HG03103 (cell line): ENCODE measurements around the gene CYP27B1.
"Not testable (repeated sequence)": the region's sequence is repeated elsewhere in the genome, so short reads cannot be mapped to it uniquely, and the experiment has no call there.

ENCODE experiments used
- ATAC-seq: cut with Tn5 transposase; IDR thresholded peaks from one replicate; pipeline ENCODE4 v1.9.1; 2021; ENCODE audit warnings: low read depth; ENCODE audit not compliant: unreplicated experiment

The CYP27B1 gene

DNA sequence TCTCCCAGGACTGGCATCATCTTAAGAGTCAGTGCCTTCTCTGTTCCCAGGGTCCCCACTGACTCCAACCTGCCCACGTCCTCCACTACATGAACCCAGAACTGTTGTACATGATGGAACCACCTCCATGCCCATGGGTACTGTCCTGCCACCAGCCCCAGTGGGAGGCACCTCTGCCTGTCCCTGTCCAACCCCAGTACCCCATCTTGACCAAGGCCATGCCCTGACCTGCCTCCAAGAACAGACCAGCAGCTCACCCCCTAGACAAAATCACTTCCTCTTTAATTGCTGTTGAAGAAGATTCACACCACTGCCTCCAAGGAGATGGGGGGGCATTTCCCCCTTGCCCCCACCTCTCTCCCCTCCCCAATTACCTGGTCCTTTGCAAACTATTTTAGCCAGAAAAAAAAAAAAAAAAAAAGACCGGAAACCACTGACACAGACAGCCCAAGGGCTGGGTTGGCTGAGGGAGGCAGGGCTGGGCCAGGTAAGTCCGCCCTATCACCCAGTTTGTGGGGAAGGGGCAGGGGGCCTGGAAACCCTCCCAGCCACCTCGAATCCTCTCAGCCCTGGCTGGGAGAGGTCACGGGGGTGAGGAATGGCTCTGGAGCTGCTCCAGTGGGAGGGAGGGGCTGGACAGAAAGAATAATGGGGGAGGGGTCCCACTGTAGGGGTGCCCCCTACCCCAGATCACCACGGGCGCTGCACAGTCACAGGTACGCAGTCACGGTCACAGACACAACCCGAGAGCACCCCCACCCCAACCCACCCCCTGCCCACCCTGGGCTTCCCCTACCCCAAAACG, 41.7 kb downstream of the CYP27B1 start:
- ATAC-seq, result no peak

DNA sequence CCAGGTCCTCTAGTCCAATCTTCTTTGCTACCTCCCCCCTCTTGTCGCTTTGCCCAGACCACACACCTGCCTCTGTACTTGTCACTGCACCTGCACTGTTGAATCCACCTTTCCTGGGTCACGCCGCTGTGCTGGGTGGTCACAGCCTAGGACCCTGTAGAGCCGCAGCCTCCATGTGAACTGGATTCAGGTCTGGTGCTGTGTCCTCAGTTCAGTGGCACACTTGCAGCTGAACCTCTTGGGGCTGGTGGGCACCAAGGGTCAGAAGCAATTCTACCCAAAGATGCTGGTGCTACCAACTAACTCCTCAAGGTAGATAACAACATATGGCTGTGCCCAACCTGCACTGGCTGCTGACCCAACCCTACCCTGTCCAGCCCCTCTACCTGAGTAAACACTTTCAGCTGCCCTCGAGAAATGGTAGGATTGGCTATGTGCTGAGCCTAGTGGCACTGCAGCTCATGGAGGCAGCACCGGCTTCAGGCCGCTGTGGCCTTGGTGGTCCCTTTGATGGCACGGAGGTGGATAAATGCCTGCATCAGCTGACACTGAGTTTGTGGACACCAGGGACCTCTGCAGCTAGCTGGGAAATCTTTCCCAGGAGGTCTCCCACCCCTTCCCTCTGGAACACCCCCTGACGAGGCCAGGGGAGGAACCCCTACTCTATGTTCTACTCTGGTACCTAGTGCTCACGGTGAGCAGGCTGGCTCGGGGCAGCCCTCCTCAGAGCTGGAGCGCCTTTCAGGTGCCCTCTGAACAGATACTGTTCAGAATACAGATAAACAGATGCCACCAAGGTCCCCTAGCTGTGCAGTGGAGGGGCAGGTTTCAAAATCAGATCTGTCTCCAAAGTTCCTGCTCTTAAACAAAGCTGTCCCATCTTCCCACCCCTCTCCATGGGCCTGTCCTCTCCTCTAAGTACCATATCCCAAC, 42.6 kb downstream of the CYP27B1 start:
- no peak for ATAC-seq

DNA sequence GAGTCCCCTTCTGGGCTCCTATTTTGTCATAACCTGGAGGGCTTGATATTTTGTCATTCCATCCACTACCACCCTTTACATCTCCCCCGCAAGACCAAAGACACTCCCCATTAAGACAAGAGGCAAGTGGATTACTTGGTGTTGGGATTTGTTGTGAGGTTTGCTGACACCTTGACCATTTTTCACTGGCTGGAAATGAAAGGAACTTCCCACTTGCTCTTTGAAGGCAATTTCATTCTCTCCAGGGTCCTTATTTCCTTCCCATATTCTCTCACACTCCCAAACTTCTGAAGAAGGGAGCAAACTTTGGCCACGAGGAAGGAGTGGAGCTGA, 43.3 kb downstream of the CYP27B1 start:
- ATAC-seq, result no peak

DNA sequence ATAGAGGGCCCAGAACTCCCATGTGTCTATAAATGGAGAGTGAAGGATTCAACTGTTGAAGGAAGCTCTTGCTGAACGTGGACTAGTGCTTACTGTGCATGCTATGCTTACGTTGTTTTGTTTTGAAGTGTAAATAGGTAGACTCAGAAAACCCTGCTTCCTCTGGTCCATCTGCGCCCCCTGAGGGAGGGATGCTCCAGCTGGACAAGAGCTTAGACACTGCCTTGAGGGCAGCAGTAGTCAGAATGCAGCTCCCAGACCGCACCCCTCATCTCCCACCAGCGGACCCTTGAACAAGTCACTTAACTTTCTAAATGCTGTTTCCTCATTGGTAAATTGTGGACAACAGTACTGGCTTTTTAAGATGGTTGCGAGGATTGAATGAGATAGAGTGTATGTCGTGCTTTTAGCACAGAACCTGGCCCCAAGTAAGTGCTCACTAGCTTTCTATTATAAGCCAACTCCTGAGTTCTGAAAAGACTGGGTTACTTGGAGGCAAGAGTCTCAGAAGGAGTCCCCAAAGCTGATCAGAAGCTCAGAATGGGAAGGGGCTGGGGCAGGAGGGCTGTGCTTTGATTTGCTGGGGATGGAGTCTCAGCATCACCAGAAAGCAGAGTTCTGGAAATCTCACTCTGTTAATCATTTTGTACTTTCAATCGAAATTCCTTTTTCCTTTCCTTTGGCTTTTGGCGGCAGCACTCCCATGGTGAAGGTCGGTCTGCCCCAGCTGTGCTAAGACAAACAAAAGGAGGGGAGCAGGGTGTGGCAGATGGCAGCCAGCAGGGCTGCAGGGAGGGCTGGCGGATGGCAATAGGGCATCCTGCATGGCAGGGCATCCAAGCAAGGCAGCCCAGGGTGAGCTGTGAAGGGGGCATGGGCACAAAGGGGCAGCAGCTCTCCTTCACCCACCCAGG, 43.9 kb downstream of the CYP27B1 start:
- no peak for ATAC-seq

DNA sequence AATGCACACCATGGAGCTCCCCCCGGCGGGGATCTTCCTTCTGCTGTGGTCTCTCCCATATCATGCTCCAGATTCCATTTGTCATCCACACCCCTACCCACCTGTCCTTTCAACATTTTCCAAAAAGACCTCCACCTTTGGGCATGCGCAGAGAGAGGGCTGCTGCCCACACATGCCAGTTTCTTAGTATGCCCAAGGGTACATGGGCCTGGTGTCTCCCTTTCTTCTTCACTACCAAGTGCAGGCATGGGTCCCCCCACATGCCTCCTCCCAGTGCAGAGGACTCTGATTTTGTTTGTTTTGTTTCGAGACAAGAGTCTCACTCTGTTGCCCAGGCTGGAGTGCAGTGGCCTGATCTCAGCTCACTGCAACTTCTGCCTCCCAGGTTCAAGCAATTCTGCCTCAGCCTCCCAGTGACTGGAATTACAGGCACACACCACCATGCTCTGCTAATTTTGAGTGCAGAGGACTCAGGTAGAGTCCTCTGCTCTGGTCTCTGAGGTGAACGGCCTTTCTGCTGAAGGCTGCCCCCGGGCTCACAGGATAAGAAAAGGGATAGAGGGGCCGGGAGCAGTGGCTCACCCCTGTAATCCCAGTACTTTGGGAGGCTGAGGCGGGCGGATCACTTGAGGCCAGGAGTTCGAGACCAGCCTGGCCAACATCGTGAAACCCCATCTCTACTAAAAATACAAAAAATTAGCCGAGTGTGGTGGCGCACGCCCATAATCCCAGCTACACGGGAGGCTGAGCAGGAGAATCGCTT, 44.9 kb downstream of the CYP27B1 start:
- ATAC-seq, result not testable (repeated sequence)

DNA sequence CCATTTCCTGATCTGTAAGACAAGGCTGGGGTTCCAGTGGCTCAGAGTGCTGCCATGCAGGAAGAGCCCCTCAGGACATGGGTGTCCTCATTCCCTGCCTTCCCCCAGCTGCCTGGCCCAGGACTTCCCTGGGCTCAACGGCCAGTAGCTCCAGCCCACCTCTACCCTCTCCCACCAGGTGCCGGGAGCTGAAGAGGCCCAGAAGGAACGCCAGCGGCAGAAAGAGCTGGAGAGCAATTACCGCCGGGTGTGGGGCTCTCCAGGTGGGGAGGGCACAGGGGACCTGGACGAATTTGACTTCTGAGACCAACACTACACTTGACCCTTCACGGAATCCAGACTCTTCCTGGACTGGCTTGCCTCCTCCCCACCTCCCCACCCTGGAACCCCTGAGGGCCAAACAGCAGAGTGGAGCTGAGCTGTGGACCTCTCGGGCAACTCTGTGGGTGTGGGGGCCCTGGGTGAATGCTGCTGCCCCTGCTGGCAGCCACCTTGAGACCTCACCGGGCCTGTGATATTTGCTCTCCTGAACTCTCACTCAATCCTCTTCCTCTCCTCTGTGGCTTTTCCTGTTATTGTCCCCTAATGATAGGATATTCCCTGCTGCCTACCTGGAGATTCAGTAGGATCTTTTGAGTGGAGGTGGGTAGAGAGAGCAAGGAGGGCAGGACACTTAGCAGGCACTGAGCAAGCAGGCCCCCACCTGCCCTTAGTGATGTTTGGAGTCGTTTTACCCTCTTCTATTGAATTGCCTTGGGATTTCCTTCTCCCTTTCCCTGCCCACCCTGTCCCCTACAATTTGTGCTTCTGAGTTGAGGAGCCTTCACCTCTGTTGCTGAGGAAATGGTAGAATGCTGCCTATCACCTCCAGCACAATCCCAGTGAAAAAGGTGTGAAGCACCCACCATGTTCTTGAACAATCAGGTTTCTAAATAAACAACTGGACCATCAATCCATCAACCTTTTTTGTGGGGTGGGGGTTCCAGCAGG, 46.0 kb downstream of the CYP27B1 start:
- no peak for ATAC-seq

DNA sequence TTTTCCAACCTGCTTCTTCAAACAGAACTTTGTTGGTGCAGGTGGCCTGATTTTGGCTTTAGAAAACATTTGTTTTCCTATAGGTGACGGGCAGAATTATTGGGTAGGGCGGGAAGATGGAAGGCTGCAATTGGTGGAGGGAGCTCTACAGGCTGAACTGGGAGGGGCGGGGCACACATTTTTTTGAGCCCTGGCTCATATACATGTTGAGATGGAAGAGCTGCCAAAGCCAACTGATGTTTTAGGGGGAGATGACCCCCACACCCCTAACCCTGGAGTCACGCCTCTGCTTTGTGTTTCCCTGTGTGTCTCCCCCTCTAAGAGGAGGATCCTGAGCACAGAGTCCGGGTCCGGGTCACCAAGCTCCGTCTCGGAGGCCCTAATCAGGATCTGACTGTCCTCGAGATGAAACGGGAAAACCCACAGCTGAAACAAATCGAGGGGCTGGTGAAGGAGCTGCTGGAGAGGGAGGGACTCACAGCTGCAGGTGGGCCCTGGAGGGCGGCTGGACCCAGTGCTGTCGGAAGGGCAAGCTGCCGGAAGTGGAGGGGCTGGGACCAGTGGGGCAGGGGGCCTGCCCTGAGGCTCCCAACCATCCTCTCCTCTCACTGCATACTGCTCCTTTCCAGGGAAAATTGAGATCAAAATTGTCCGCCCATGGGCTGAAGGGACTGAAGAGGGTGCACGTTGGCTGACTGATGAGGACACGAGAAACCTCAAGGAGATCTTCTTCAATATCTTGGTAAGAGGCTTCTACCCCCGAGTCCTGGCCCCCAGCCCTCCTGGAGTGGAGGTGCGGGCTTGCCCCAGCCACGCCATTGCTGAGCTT, 46.9 kb downstream of the CYP27B1 start:
- ATAC-seq, result no peak

DNA sequence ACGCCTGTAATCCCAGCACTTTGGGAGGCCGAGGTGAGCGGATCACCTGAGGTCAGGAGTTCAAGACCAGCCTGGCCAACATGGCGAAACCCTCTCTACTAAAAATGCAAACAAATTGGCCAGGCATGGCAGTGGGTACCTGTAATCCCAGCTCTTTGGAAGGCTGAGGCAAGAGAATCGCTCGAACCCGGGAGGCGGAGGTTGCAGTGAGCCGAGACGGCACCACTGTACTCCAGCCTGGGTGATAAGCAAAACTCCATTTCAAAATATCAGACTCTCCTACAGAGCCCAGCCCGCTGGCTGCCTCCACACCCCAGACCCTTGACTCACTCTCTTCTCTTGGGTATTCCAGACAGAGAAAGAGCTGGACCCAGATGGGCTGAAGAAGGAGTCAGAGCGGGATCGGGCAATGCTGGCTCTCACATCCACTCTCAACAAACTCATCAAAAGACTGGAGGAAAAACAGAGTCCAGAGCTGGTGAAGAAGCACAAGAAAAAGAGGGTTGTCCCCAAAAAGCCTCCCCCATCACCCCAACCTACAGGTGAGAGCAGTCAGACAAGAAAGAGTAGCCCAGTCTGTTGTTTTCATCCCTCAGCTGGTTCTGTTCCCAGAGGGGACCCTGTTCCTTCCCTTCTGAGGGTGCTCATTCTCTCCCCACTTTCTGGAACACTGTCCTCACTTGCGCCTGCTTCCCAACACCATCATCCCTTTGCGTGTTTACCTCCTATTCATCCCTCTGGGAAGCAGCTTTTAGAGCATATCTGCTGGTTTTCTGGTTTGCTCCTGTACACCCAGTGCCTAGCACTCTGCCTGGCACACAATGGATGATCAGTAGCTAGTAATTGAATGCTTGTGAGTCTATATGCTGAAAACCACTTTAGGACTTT, 48.0 kb downstream of the CYP27B1 start:
- no peak for ATAC-seq

DNA sequence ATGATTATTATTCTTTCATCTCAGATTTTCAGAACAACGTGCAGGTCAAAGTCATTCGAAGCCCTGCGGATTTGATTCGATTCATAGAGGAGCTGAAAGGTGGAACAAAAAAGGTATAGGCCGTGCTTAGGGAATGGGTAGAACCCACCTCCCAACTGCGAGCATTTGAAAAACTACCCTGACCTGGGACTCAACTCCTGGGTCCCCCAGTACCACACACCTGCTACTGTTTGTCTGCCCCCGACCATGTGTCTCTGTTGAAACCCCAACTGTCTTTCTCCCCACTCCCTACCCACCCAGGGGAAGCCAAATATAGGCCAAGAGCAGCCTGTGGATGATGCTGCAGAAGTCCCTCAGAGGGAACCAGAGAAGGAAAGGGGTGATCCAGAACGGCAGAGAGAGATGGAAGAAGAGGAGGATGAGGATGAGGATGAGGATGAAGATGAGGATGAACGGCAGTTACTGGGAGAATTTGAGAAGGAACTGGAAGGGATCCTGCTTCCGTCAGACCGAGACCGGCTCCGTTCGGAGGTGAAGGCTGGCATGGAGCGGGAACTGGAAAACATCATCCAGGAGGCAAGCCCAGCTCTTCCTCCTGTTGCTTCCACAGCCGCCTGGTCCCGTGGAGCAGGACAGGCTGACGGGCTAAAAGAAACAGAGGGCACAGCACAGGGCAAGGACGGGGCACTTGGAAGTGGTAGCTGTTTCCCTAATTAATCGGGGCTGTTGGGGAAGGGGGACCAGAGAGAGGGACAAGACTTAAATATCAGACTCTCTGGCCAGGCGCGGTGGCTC, 48.8 kb downstream of the CYP27B1 start:
- no peak for ATAC-seq

DNA sequence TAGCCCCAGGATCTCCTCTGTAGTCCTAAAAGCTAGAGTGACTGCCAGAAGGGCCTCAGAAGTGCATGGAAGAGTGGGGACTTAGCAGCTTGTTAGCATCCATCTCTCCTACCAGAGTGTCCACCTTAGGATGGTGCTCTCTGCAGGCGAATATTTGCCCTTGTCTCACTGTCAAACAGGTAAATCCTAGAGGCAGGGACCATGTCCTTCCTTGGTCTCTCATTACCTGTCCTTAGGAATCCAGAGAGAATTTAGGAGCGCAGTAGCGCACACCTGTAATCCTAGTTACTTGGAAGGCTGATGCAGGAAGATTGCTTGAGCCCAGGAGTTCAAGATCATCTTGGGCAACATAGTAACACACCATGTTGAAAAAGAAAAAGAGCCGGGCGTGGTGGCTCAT, 49.7 kb downstream of the CYP27B1 start:
- ATAC-seq, result no peak

DNA sequence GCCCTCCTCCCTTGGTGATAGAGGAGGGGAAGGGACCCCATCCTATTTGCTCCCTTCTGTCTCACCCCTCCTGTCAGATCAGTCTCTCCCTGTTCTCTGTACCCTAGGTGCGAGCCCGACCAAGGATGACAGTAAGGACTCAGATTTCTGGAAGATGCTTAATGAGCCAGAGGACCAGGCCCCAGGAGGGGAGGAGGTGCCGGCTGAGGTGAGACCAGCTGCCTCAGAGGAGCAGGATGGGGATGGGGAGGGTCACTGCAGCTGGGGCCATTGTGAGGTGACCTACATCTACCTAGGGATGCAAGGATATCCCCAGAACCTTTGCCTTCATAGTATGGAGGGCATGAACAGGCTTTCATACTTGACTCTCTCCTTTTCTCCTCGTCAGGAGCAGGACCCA, 50.6 kb downstream of the CYP27B1 start:
- no peak for ATAC-seq

DNA sequence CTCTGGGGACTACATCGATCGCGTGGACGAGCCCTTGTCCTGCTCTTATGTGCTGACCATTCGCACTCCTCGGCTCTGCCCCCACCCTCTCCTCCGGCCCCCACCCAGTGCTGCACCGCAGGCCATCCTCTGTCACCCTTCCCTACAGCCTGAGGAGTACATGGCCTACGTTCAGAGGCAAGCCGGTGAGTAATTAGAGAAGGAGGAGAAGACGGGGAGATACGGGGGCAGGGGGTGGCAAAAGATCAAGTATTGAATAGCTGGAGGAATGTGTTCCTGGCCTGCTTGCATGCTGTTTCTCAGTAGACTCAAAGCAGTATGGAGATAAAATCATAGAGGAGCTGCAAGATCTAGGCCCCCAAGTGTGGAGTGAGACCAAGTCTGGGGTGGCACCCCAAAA, 51.1 kb downstream of the CYP27B1 start:
- no peak for ATAC-seq

DNA sequence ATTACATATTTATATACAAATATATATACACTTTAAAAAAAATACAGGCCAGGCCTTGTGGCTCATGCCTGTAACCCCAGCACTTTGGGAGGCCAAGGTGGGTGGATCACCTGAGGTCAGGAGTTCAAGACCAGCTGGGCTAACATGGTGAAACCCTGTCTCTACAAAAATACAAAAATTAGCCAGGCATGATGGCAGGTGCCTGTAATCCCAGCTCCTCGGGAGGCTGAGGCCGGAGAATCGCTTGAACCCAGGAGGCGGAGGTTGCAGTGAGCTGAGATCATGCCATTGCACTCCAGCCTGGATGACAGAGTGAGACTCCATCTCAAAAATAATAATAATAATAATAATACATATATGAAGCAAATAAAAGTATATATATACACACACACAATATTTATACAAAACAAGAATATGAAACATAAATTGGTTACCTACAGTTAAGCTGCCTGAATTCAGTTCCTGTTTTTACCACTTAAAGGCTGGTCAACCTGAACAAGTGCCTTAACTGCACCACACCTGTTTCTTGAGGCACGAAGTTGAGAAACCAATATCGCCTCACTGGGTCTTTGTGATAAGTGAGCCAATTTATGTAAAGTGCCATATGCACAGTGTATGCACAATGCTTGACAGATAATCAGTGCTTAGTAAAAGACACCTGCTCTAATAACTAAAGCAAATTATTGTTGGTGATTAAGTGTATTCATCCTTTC, 51.7 kb downstream of the CYP27B1 start:
- ATAC-seq, result not testable (repeated sequence)

DNA sequence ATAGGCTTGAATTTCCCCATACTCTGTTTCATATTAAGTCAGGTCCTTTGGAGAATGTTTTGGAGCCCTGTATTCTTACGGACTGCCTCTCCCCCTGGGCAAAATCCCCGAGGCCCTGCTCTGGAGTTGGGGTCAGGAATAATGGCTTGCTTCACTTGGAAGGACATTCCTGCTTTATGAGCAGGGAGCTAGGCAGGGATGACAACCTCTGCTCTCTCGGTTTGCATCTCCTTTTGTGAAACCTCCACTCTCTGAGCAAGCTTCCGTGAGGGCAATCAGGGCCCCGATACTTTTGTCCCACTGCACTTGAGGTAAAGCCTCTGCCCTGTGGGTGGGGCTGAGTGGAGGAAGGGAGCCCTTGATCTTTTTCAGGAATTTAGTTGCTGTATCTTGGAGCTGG, 53.7 kb downstream of the CYP27B1 start:
- no peak for ATAC-seq

DNA sequence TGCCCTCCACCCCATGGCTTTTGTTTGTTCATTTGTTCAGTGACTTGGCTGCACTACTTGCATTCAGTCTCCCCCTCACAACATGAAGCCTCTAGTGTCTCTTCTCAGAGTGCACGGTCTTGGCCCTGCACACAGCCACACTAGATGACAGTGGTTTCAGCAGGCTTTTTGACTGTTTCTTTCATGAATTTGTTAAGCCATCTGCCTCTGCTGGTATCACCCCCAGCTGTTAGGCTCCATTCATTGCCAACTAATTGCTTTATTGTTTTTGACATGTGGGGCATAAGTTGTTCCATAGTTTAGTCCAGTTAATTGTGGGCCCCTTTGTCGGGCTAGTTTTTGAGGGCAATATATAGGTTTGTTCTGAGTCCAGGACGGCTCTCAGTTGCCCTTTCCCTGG, 54.2 kb downstream of the CYP27B1 start:
- ATAC-seq, result no peak
